Panc1 (cell line): ENCODE measurements around the gene SPHK2.

Source experiments
- TCF7L2 ChIP-seq: IDR thresholded peaks from 2 replicates; pipeline ENCODE4 v1.6.1; 2011; ENCODE audit warnings: mild to moderate bottlenecking, low read depth, low read length, inconsistent platforms
- TF ChIP-seq, protein P1 (sequence below): fragments of 450-650 bp; IDR thresholded peaks from 2 replicates; pipeline ENCODE4 v1.5.1; 2017; ENCODE audit warnings: mild to moderate bottlenecking

DNA sequence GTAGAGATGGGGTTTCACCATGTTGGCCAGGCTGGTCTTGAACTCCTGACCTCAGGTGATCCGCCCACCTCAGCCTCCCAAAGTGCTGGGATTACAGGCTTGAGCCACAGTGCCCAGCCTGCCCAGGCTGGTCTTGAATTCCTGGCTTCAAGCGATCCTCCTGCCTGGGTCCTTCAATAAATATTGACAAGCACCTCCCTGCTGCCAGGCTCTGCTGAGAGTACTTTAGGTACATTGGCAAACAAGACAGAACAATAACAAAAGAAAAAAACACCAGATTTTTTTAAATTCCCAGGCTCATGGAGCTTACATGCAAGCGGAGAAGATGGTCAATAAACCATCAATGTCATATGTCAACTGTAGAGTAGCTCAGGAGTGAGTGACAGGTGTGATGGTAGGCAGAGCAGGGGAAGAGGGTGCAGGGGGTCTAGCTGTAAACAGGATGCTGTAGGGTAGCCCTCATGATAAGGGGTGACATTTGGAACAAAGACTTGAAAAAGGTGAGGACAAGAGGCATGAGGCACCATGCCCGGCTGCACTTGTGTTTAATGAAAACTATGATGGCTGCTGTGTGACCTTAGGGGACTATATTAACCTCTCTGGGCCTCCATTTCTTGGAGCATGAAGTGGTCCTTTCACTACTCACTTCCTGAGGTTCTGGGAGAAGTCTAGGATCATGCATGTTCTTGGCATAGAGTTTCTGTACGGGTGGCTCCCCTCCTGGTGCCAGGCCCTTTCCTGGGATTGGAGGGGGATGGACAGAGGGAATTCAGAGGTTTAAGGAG lies 47.7 kb upstream of the SPHK2 start:
- TF ChIP-seq, protein P1, sequence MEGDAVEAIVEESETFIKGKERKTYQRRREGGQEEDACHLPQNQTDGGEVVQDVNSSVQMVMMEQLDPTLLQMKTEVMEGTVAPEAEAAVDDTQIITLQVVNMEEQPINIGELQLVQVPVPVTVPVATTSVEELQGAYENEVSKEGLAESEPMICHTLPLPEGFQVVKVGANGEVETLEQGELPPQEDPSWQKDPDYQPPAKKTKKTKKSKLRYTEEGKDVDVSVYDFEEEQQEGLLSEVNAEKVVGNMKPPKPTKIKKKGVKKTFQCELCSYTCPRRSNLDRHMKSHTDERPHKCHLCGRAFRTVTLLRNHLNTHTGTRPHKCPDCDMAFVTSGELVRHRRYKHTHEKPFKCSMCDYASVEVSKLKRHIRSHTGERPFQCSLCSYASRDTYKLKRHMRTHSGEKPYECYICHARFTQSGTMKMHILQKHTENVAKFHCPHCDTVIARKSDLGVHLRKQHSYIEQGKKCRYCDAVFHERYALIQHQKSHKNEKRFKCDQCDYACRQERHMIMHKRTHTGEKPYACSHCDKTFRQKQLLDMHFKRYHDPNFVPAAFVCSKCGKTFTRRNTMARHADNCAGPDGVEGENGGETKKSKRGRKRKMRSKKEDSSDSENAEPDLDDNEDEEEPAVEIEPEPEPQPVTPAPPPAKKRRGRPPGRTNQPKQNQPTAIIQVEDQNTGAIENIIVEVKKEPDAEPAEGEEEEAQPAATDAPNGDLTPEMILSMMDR, result no peak
- no peak for TF ChIP-seq TCF7L2
